NB4 (cell line): ENCODE data around the gene TMEM135.

Experiments
- DNase-seq: peaks from one replicate; pipeline ENCODE4 v3.0.0; 2010; ENCODE audit warnings: low read depth
- H3K4me3 ChIP-seq: one replicate; pipeline ENCODE4 v1.5.1; 2011; ENCODE audit warnings: mild to moderate bottlenecking, low read depth, low read length, moderate library complexity
- MAX ChIP-seq: IDR thresholded peaks from 2 replicates; pipeline ENCODE4 v1.6.1; 2011; ENCODE audit warnings: low read depth, low read length
- MYC ChIP-seq: IDR thresholded peaks from 2 replicates; pipeline ENCODE4 v1.6.1; 2011; ENCODE audit warnings: low read depth, low read length
- POLR2A ChIP-seq: IDR thresholded peaks from 2 replicates; pipeline ENCODE4 v1.6.1; 2011; ENCODE audit warnings: mild to moderate bottlenecking; ENCODE audit not compliant: insufficient read length; ENCODE audit errors: extremely low read depth
- TF ChIP-seq, protein P1 (sequence below): IDR thresholded peaks from one replicate; pipeline ENCODE4 v1.5.1; 2012; ENCODE audit warnings: low read depth, low read length

TMEM135 gene

GRCh38 chr11:87366763-87367405 is 329.1 kb downstream of the TMEM135 start:
- TF ChIP-seq MYC (no peak), MAX (no peak), POLR2A (no peak)
- TF ChIP-seq, protein P1, sequence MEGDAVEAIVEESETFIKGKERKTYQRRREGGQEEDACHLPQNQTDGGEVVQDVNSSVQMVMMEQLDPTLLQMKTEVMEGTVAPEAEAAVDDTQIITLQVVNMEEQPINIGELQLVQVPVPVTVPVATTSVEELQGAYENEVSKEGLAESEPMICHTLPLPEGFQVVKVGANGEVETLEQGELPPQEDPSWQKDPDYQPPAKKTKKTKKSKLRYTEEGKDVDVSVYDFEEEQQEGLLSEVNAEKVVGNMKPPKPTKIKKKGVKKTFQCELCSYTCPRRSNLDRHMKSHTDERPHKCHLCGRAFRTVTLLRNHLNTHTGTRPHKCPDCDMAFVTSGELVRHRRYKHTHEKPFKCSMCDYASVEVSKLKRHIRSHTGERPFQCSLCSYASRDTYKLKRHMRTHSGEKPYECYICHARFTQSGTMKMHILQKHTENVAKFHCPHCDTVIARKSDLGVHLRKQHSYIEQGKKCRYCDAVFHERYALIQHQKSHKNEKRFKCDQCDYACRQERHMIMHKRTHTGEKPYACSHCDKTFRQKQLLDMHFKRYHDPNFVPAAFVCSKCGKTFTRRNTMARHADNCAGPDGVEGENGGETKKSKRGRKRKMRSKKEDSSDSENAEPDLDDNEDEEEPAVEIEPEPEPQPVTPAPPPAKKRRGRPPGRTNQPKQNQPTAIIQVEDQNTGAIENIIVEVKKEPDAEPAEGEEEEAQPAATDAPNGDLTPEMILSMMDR, result no peak
- H3K4me3 ChIP-seq, result no peak overlapping the region
- DNase-seq, result no peak

- TF ChIP-seq, protein P1, result no peak
- TF ChIP-seq POLR2A, result no peak
- TF ChIP-seq MAX, result no peak
- no peak for TF ChIP-seq MYC
- H3K4me3 ChIP-seq, result no peak overlapping the region
- DNase-seq, result no peak
These were observed 330.4 kb downstream of the TMEM135 start for GRCh38 chr11:87368151-87368550.

DNA sequence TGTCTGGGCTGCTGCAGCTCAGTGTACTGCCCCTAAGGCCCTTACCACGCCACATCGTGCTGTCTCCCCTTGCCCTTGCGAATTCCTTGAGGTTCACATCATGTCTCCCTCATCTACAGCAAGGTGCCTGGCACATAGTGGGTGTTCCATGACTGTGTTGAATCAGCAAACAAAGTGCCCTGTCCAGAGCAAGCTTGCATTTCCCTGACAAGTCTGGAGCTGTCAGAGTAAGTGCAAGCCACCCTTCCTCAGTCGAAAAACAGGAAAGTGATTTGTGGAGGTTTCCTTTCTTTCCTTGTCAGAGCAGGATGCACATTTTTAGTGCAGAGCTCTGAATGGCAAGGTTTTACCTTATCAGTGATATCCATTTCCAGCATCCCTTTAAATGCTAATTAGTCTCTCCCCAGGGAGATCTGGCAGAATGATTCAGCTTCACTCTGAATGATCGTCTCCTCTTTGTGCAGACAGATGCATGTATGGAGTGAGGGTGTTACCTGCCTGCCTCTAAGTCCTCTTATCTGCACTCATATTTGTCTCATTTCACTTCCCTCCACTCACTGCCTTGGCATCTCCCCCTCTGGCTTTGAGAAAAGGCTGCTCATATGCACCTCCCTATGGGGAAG is 331.2 kb downstream of the TMEM135 start:
- DNase-seq, result no peak
- TF ChIP-seq MYC (no peak), MAX (no peak), POLR2A (no peak)
- TF ChIP-seq, protein P1, result no peak
- H3K4me3 ChIP-seq, result no peak overlapping the region

DNA sequence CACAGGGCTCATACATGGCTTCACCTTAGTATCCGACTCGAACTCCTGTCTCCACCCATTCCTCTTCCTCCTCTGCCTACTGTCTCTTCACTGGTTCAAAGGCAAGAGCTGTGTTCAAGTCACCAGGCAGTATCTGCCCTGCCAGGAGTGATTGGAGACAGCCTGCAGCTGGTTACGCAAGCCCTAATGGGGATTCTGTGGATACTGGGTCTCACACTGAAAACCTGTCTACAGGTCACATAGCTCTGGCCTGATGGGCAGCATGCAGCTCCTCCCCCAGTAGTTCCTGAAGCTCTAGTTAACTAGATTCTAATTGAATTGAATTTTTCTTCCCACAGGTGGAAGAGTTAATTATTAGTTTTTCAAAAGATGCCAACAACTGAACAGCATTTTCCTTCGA is 332.2 kb downstream of the TMEM135 start:
- TF ChIP-seq, protein P1, result no peak
- TF ChIP-seq MYC (no peak), MAX (no peak), POLR2A (no peak)
- DNase-seq, result no peak

GRCh38 chr11:87372065-87372464 is 334.3 kb downstream of the TMEM135 start:
- H3K4me3 ChIP-seq, result no peak overlapping the region
- DNase-seq, result no peak
- no peak for TF ChIP-seq POLR2A
- no peak for TF ChIP-seq MYC
- TF ChIP-seq MAX, result no peak
- TF ChIP-seq, protein P1, result no peak

More for the DNA sequence above, 332.2 kb downstream of the TMEM135 start:
- H3K4me3 ChIP-seq, result no peak overlapping the region
